Tibial artery (tissue), 4 donors: ENCODE data around the gene C10orf120.

ENCODE experiments used
- DNase-seq, 2 donors: peaks; one replicate each; pipeline ENCODE4 v3.0.0-alpha.2; 2019
- H3K27ac ChIP-seq, 2 donors: fragments of 200-600 bp; sonication (generic) in 1 of 2; 1 replicate in 1 of 2; 2 replicates in 1 of 2; pipeline ENCODE4 v1.5.1; 2018 to 2019; ENCODE audit warnings: mild to moderate bottlenecking in 1 of 2
- H3K27me3 ChIP-seq, 2 donors: fragments of 200-600 bp; sonication (generic) in 1 of 2; one replicate each; pipeline versions ENCODE4 v1.5.1 to v1.6.0; 2016 to 2019
- H3K36me3 ChIP-seq, 3 donors: fragments of 200-600 bp; sonication (generic) in 2 of 3; one replicate each; pipeline ENCODE4 v1.5.1; 2016 to 2019; ENCODE audit warnings: mild to moderate bottlenecking in 2 of 3
- H3K4me1 ChIP-seq, 4 donors: fragments of 200-600 bp; sonication (generic) in 2 of 4; 1 replicate in 3 of 4; 2 replicates in 1 of 4; pipeline ENCODE4 v1.5.1; 2016 to 2019
- H3K4me3 ChIP-seq, 2 donors: fragments of 200-600 bp; sonication (generic) in 1 of 2; 1 replicate in 1 of 2; 2 replicates in 1 of 2; pipeline ENCODE4 v1.5.1; 2018 to 2019; ENCODE audit warnings: mild to moderate bottlenecking in 2 of 2
- H3K9me3 ChIP-seq, 3 donors: fragments of 200-600 bp; sonication (generic) in 1 of 3; one replicate each; pipeline ENCODE4 v1.5.1; 2016 to 2019
- CTCF ChIP-seq, 2 experiments: fragments of 200-600 bp in 1 of 2; fragments of 450-650 bp in 1 of 2; IDR thresholded peaks; one replicate each; pipeline ENCODE4 v1.5.1; 2017 to 2019; ENCODE audit warnings: antibody characterized with exemption in 2 of 2, mild to moderate bottlenecking in 1 of 2, moderate library complexity in 1 of 2
- intact Hi-C: fragments of 100-400 bp; cut with DNase I; formaldehyde crosslinking; loops from one replicate; pipeline ENCODE4 v1.15.0; 2023; ENCODE audit warnings: low total_unique reads

C10orf120 gene

GRCh38 chr10:122671355-122671754 is 28.3 kb downstream of the C10orf120 start:
- Histone ChIP-seq H3K27me3 (no peaks in the 10 kb centered on the region), H3K9me3 (no peaks in the 10 kb centered on the region), H3K36me3 (no peaks in the 10 kb centered on the region), H3K4me3 (no peak overlapping the region), H3K27ac (no peak overlapping the region), H3K4me1 (no peaks in the 10 kb centered on the region)
- no peak for TF ChIP-seq CTCF (IDR thresholded peaks at IDR 0.05)
- intact Hi-C loops = no loop called here
- DNase-seq = no peak

- H3K27ac ChIP-seq = no peak overlapping the region
- H3K9me3 ChIP-seq = no peaks in the 10 kb centered on the region
- intact Hi-C loops = no loop called here
- peaks cover 0 to 5% of the 10 kb centered on the region in 2 donors for H3K27me3 ChIP-seq
- no peaks in the 10 kb centered on the region for H3K36me3 ChIP-seq
- H3K4me3 ChIP-seq = no peak overlapping the region
- no peaks in the 10 kb centered on the region for H3K4me1 ChIP-seq
- no peak for TF ChIP-seq CTCF (IDR thresholded peaks at IDR 0.05)
- no peak for DNase-seq
These were observed 29.8 kb downstream of the C10orf120 start for GRCh38 chr10:122669842-122670241.

GRCh38 chr10:122669045-122669444 is 30.6 kb downstream of the C10orf120 start:
- no peak overlapping the region for H3K4me3 ChIP-seq
- H3K4me1 ChIP-seq = no peaks in the 10 kb centered on the region
- H3K27me3 ChIP-seq = peaks cover 0 to 9% of the 10 kb centered on the region in 2 donors
- intact Hi-C loops = no loop called here
- H3K9me3 ChIP-seq = no peaks in the 10 kb centered on the region
- TF ChIP-seq CTCF (IDR thresholded peaks at IDR 0.05) = no peak
- no peaks in the 10 kb centered on the region for H3K36me3 ChIP-seq
- no peak for DNase-seq
- H3K27ac ChIP-seq = no peak overlapping the region

GRCh38 chr10:122665946-122666345 is 33.7 kb downstream of the C10orf120 start:
- DNase-seq = no peak
- no peak for TF ChIP-seq CTCF (IDR thresholded peaks at IDR 0.05)

GRCh38 chr10:122665329-122665860 is 34.3 kb downstream of the C10orf120 start:
- no peak overlapping the region for H3K27ac ChIP-seq
- no peaks in the 10 kb centered on the region for H3K36me3 ChIP-seq
- H3K4me3 ChIP-seq = no peak overlapping the region
- H3K27me3 ChIP-seq = peaks cover 0 to 9% of the 10 kb centered on the region in 2 donors
- no peak for TF ChIP-seq CTCF (IDR thresholded peaks at IDR 0.05)
- no peaks in the 10 kb centered on the region for H3K4me1 ChIP-seq
- no peak for DNase-seq
- H3K9me3 ChIP-seq = no peaks in the 10 kb centered on the region
- intact Hi-C loops = no loop called here

More at GRCh38 chr10:122665946-122666345, 33.7 kb downstream of the C10orf120 start:
- H3K4me3 ChIP-seq = no peak overlapping the region
- H3K9me3 ChIP-seq = no peaks in the 10 kb centered on the region
- intact Hi-C loops = no loop called here
- no peaks in the 10 kb centered on the region for H3K36me3 ChIP-seq
- no peak overlapping the region for H3K27ac ChIP-seq
- H3K27me3 ChIP-seq = peaks cover 0 to 9% of the 10 kb centered on the region in 2 donors
- no peaks in the 10 kb centered on the region for H3K4me1 ChIP-seq

GRCh38 chr10:122664501-122664900 is 35.1 kb downstream of the C10orf120 start:
- no peaks in the 10 kb centered on the region for H3K9me3 ChIP-seq
- H3K4me1 ChIP-seq = no peaks in the 10 kb centered on the region
- H3K36me3 ChIP-seq = no peaks in the 10 kb centered on the region
- no peak for TF ChIP-seq CTCF (IDR thresholded peaks at IDR 0.05)
- DNase-seq = no peak
- intact Hi-C loops = no loop called here
- no peak overlapping the region for H3K4me3 ChIP-seq
- peaks cover 0 to 9% of the 10 kb centered on the region in 2 donors for H3K27me3 ChIP-seq
- H3K27ac ChIP-seq = no peak overlapping the region
